IPS-15b (cell line): Measurements from ENCODE around the gene RHOU.

Experiments
- H3K27me3 ChIP-seq: one replicate; pipeline ENCODE4 v1.6.1; 2013; ENCODE audit warnings: low read length; ENCODE audit not compliant: control insufficient read depth, insufficient read depth
- H3K36me3 ChIP-seq: one replicate; pipeline ENCODE4 v1.6.1; 2013; ENCODE audit warnings: low read length; ENCODE audit not compliant: control insufficient read depth, insufficient read depth
- H3K4me1 ChIP-seq: one replicate; pipeline ENCODE4 v1.6.1; 2013; ENCODE audit warnings: mild to moderate bottlenecking, low read length; ENCODE audit not compliant: control insufficient read depth, insufficient read depth
- H3K4me3 ChIP-seq: one replicate; pipeline ENCODE4 v1.5.1; 2013; ENCODE audit warnings: low read depth, low read length
- H3K9ac ChIP-seq: one replicate; pipeline ENCODE4 v1.6.1; 2013; ENCODE audit warnings: low read depth, mild to moderate bottlenecking, low read length
- H3K9me3 ChIP-seq: one replicate; pipeline ENCODE4 v1.6.1; 2013; ENCODE audit warnings: mild to moderate bottlenecking, low read length; ENCODE audit not compliant: control insufficient read depth, insufficient read depth

Gene RHOU

GRCh38 chr1:228778961-228779360, 43.7 kb downstream of the RHOU start:
- Histone ChIP-seq H3K4me1 (no peaks in the 10 kb centered on the region), H3K4me3 (no peak overlapping the region), H3K27me3 (no peaks in the 10 kb centered on the region), H3K9ac (no peak overlapping the region), H3K36me3 (no peaks in the 10 kb centered on the region), H3K9me3 (no peaks in the 10 kb centered on the region)

- Histone ChIP-seq H3K4me1 (no peaks in the 10 kb centered on the region), H3K36me3 (no peaks in the 10 kb centered on the region), H3K4me3 (no peak overlapping the region), H3K9me3 (no peaks in the 10 kb centered on the region), H3K27me3 (no peaks in the 10 kb centered on the region), H3K9ac (no peak overlapping the region)
Measured at GRCh38 chr1:228781161-228781808, 46.0 kb downstream of the RHOU start.

DNA sequence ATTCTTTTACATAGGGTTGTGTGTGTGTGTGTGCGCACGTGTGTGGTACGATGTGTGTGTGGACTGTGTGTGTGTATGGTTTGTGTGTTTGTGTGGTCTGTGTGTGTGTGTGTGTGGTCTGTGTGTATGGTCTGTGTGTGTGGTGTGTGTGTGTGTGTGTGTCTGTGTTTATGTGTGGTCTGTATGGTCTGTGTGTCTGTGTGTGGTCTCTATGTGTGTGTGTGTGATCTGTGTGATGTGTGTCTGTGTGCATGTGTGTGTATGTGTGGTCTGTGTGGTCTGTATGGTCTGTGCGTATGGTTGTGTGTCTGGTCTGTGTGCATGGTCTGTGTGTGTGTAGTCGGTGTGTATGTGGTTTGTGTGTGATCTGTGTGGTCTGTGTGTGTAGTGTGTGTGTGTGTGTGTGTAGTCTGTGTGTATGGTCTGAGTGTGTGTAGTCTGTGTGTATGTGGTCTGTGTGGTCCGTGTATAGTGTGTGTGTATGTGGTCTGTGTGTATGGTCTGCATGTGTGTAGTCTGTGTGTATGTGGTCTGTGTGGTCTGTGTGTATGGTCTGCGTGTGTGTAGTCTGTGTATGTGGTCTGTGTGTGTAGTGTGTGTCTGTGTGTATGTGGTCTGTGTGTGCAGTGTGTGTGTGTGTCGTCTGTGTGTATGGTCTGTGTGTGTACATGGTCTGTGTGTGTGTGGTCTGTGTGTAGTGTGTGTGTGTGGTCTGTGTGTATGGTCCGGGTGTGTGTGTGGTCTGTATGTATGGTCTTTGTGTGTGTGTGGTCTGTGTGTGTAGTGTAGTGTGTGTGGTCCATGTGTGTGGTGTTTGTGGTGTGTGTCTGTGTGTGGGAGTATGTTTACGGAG, 46.8 kb downstream of the RHOU start:
- H3K4me1 ChIP-seq = no peaks in the 10 kb centered on the region
- no peaks in the 10 kb centered on the region for H3K9me3 ChIP-seq
- H3K9ac ChIP-seq = no peak overlapping the region
- no peak overlapping the region for H3K4me3 ChIP-seq
- no peaks in the 10 kb centered on the region for H3K36me3 ChIP-seq
- no peaks in the 10 kb centered on the region for H3K27me3 ChIP-seq

- Histone ChIP-seq H3K36me3 (no peaks in the 10 kb centered on the region), H3K9ac (no peak overlapping the region), H3K4me3 (no peak overlapping the region), H3K9me3 (no peaks in the 10 kb centered on the region), H3K27me3 (no peaks in the 10 kb centered on the region), H3K4me1 (no peaks in the 10 kb centered on the region)
Measured at GRCh38 chr1:228782662-228783417, 47.6 kb downstream of the RHOU start.

DNA sequence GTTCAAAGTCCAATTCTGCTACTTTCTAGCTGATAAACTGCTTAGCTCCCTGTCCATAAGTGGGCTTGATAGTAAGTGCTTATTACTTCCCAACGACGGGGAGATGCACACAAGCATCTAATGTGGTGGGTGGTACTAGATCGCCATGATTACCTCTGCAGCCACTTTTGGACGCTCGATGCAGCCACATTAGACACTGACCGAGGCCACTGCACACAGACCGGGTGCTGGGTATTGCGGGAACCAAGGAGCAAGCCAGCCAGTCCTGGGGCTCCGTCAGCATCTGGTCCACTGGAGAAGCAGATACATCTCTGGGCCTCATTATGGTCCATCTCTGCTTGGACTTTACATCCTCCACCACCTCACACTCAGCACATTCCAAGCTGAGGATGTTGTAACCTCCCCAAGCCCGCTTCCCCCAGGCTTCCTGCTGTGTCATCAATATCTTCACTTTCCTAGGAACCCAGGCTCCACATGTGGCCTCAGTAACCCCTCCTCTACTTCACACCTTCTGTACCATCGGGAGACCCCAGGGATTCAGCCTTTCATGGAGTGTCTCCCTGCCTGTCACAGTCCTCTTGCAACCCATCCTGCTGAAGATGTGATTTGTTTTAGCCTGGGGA, 48.2 kb downstream of the RHOU start:
- Histone ChIP-seq H3K4me1 (no peaks in the 10 kb centered on the region), H3K9ac (no peak overlapping the region), H3K9me3 (no peaks in the 10 kb centered on the region), H3K36me3 (no peaks in the 10 kb centered on the region), H3K27me3 (no peaks in the 10 kb centered on the region), H3K4me3 (no peak overlapping the region)

DNA sequence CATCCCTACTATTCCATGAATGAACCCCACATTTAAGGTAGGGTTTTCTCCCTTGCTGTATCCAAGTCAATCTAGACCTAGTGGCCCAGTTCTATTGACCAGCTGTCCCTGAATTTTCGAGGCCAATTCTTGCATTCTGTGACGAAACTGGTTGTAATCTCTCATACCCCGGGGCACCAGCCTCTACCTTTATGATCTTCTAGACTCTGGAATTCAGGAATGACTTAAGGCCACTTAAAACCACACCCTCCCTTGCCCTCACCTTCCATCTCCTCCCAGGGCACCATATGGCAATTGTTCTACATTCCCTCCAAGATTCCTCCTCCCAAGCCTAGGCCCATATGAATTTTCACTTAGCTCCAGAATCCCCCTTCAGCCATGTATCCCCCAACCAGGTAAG, 48.9 kb downstream of the RHOU start:
- Histone ChIP-seq H3K27me3 (no peaks in the 10 kb centered on the region), H3K9ac (no peak overlapping the region), H3K4me1 (no peaks in the 10 kb centered on the region), H3K36me3 (no peaks in the 10 kb centered on the region), H3K4me3 (no peak overlapping the region), H3K9me3 (no peaks in the 10 kb centered on the region)

GRCh38 chr1:228785366-228786330, 50.4 kb downstream of the RHOU start:
- Histone ChIP-seq H3K9me3 (no peaks in the 10 kb centered on the region), H3K36me3 (no peaks in the 10 kb centered on the region), H3K27me3 (no peaks in the 10 kb centered on the region), H3K9ac (no peak overlapping the region), H3K4me1 (no peaks in the 10 kb centered on the region), H3K4me3 (no peak overlapping the region)

DNA sequence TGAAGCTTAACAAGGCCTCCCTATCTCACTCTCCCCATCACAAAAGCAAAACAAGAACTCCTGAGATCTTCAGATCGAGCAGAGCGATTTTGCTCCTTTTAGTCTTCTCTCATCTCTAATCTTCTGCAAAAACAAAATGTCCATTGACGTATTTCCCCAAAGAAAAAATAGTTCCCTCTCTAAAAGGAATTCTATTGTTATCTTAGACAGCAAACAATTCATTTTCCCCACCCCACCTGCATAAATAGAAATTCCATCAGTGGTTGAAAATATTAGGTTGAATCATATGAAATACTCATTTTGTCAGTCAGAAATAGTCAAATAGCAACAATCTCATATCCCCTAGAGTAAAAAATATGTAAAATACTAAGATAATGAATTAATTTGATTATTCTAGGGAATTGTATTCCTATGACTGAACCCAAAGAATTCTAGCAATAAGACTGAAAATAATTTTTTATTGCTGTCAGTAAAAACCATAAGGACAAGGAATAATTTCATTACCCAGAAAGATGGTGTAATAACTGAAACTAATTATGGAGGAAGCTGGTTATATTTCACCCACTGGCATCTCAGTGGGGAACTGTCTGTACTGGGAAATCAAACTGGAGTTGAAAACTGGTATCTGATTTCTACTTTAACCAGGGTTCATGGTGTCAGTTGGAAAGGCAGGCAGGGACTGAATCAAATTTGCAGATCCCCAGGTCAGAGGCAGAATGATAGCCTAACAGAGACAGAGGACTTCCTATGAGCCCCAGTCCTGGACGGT, 51.3 kb downstream of the RHOU start:
- Histone ChIP-seq H3K9ac (no peak overlapping the region), H3K27me3 (no peaks in the 10 kb centered on the region), H3K36me3 (no peaks in the 10 kb centered on the region), H3K9me3 (no peaks in the 10 kb centered on the region), H3K4me3 (no peak overlapping the region), H3K4me1 (no peaks in the 10 kb centered on the region)

DNA sequence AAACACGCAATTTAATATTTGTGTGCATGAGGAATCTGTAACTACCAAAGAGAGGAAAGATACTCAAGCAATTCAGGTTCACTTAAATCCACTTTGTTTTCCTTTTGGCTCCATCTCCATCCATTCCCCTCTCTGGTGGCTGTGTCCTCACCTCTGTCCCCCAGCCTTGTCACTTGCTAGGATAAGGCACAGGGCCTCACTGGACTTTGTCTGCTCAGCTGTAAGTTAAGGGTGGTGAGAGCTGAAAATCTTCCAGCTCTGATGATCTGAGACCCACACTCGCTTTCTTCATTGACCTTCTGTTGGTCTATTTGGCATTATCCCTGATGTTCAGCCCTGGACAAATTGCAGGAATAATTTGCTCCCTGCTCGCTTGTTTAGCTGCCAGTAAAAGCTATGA, 56.5 kb downstream of the RHOU start:
- Histone ChIP-seq H3K4me1 (no peaks in the 10 kb centered on the region), H3K9me3 (no peaks in the 10 kb centered on the region), H3K27me3 (no peaks in the 10 kb centered on the region), H3K36me3 (no peaks in the 10 kb centered on the region), H3K9ac (no peak overlapping the region), H3K4me3 (no peak overlapping the region)

GRCh38 chr1:228792601-228793000, 57.3 kb downstream of the RHOU start:
- Histone ChIP-seq H3K9ac (no peak overlapping the region), H3K36me3 (no peaks in the 10 kb centered on the region), H3K27me3 (no peaks in the 10 kb centered on the region), H3K9me3 (no peaks in the 10 kb centered on the region), H3K4me3 (no peak overlapping the region), H3K4me1 (no peaks in the 10 kb centered on the region)
